ENCODE measurements around the gene MAGEB17. TPM values are rescaled to one million over a fixed set of nuclear protein-coding genes. Genes with fewer than 3 reads are reported as not detected.
A peak's percentile ranks its signal among the peaks of the same experiment; 100 is the strongest.

MAGEB17 gene, protein sequence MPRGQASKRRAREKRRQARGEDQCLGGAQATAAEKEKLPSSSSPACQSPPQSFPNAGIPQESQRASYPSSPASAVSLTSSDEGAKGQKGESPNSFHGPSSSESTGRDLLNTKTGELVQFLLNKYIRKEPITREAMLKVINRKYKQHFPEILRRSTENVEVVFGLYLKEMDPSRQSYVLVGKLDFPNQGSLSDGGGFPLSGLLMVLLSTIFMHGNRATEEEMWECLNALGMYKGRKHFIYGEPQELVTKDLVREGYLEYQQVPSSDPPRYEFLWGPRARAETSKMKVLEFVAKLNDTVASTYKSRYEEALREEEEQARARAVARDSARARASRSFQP
- total RNA-seq (not detected), polyA plus RNA-seq (not detected), total RNA-seq (0 to 0.06 (median 0) reads per million in 6 experiments)

- no peaks in the 10 kb centered on the region for H3K4me1 Mint-ChIP-seq
- DNase-seq = no peak
- peaks cover 0 to 11% (median 4%) of the 10 kb centered on the region in 5 donors for H3K27me3 Mint-ChIP-seq
- ATAC-seq = no peak
- POLR2A ChIA-PET = no interaction called here
- no peaks in the 10 kb centered on the region for H3K36me3 Mint-ChIP-seq
- peak within 1 kb of the TSS in 1 of 10 donors; percentile 44 for H3K27ac Mint-ChIP-seq
- H3K4me3 Mint-ChIP-seq = no peak within 1 kb of the TSS
- no peaks in the 10 kb centered on the region for H3K9me3 Mint-ChIP-seq
Measured at GRCh38 chrX:16167181-16167580, at the start of gene MAGEB17. Gene MAGEB17 (plus strand): TSS chrX:16167481. CDS start chrX:16170383, 2,902 bp downstream.

GRCh38 chrX:16119353-16120220 is 47.7 kb upstream of the MAGEB17 start:
- DNase-seq (no peak), ATAC-seq (no peak)
- peaks cover 0 to 10% (median 0%) of the 10 kb centered on the region in 9 donors for H3K9me3 Mint-ChIP-seq
- POLR2A ChIA-PET = no interaction called here
- no peaks in the 10 kb centered on the region for H3K36me3 Mint-ChIP-seq
- peaks cover 0 to 7% (median 1%) of the 10 kb centered on the region in 5 donors for H3K27me3 Mint-ChIP-seq
- no peak overlapping the region for H3K4me3 Mint-ChIP-seq
- H3K4me1 Mint-ChIP-seq = peaks cover 5 to 23% (median 10%) of the 10 kb centered on the region in 4 donors
- peak overlapping the region in 2 of 10 donors; percentile 3 to 5 for H3K27ac Mint-ChIP-seq

- Mint-ChIP-seq H3K27me3 (peaks cover 0 to 5% (median 1%) of the 10 kb centered on the region in 5 donors), H3K36me3 (no peaks in the 10 kb centered on the region), H3K4me3 (no peak overlapping the region), H3K4me1 (peaks cover 5 to 23% (median 10%) of the 10 kb centered on the region in 4 donors), H3K9me3 (peaks cover 0 to 8% (median 0%) of the 10 kb centered on the region in 9 donors), H3K27ac (peak overlapping the region in 1 of 10 donors; percentile 5)
- ATAC-seq = no peak
- no peak for DNase-seq
- POLR2A ChIA-PET = no interaction called here
Measured at GRCh38 chrX:16120431-16120830, 46.9 kb upstream of the MAGEB17 start.

DNA sequence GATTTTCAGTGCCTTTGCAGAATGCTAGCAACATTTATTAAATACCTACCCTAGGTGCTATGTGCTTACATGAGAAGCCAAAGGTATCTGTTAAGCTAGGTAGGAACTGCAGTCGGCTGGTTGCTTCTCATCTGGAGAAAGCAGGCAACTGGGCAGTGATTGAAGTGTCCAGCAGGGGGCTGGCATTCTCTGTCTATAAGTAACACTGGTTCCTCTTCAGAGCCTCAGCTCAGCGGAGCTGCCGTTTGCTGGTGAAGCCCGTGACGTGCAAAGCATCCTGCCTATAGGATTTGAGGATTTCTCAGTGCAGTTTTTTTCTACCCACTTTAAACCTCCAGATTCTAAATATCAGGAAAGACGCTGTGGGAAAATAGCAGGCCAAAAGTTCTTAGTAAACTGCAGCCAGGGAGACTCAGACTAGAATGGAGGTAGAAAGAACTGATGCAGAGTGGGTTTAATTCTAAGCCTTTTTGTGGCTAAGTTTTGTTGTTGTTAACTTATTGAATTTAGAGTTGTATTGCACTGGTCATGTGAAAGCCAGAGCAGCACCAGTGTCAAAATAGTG is 44.0 kb upstream of the MAGEB17 start, which contains the start of gene GRPR:
GRPR (plus strand) TSS at position 344 of the 565 bp plus-strand sequence. CDS start 389 bp downstream, outside the sequence.
- H3K36me3 Mint-ChIP-seq = no peaks in the 10 kb centered on the region
- peaks cover 5 to 23% (median 10%) of the 10 kb centered on the region in 4 donors for H3K4me1 Mint-ChIP-seq
- no peak within 1 kb of the TSS for H3K27ac Mint-ChIP-seq
- ATAC-seq (peak; percentile 85 to 96), DNase-seq (peak; percentile 12 to 77 (median 42))
- POLR2A ChIA-PET = no interaction called here
- peak within 1 kb of the TSS in 4 of 10 donors; percentile 25 to 66 (median 35) for H3K4me3 Mint-ChIP-seq
- peaks cover 0 to 5% (median 0%) of the 10 kb centered on the region in 9 donors for H3K9me3 Mint-ChIP-seq
- peaks cover 0 to 10% (median 4%) of the 10 kb centered on the region in 5 donors for H3K27me3 Mint-ChIP-seq

- Mint-ChIP-seq H3K9me3 (peaks cover 0 to 4% (median 0%) of the 10 kb centered on the region in 9 donors), H3K27ac (no peak overlapping the region), H3K27me3 (peaks cover 2 to 10% (median 5%) of the 10 kb centered on the region in 5 donors), H3K36me3 (no peaks in the 10 kb centered on the region), H3K4me3 (no peak overlapping the region), H3K4me1 (peaks cover 5 to 20% (median 10%) of the 10 kb centered on the region in 4 donors)
- ATAC-seq = no peak
- no peak for DNase-seq
- POLR2A ChIA-PET = no interaction called here
Measured at GRCh38 chrX:16124201-16124600, 43.1 kb upstream of the MAGEB17 start.

DNA sequence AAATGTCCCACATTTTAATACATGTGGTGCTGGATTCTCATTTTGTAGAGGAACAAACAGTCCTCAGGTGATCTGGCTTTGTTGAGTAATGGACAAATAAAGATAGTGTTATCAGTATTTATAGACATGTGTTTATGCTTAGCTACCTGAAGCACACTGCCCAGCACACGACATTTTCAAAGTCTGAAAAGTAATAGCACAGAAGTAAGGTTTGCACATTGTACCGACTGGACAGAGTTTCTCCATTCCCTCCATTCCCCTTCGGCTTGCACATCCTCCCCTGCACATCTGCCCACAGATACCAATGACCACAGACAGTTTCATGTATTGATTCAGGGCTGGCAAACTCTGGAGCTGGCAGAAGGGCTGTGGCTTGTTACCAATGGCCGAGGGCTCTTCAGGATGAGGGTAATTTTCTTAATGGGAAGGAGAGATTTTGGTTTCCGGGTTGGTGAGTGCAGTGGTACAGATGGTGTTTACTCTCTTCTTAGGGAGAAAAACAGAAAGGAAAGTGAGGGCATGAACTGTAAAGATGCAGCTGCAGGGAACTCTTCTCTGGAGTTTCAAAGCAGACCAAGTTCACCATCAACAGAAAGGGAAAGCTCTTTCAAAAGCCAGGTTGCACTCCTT is 41.6 kb upstream of the MAGEB17 start:
- Mint-ChIP-seq H3K27ac (peak overlapping the region in 1 of 10 donors; percentile 15), H3K9me3 (no peaks in the 10 kb centered on the region), H3K4me3 (no peak overlapping the region), H3K4me1 (peaks cover 1 to 8% (median 5%) of the 10 kb centered on the region in 4 donors), H3K27me3 (peaks cover 4 to 20% (median 7%) of the 10 kb centered on the region in 5 donors), H3K36me3 (no peaks in the 10 kb centered on the region)
- DNase-seq = no peak
- ATAC-seq = no peak
- POLR2A ChIA-PET = no interaction called here

GRCh38 chrX:16130707-16131106 is 36.6 kb upstream of the MAGEB17 start:
- Mint-ChIP-seq H3K4me1 (no peaks in the 10 kb centered on the region), H3K4me3 (no peak overlapping the region), H3K27me3 (peaks cover 4 to 29% (median 7%) of the 10 kb centered on the region in 5 donors), H3K36me3 (no peaks in the 10 kb centered on the region), H3K27ac (no peak overlapping the region), H3K9me3 (no peaks in the 10 kb centered on the region)
- ATAC-seq = no peak
- POLR2A ChIA-PET = no interaction called here
- DNase-seq = no peak

GRCh38 chrX:16134936-16135335 is 32.3 kb upstream of the MAGEB17 start:
- Mint-ChIP-seq H3K9me3 (no peaks in the 10 kb centered on the region), H3K4me3 (no peak overlapping the region)

GRCh38 chrX:16136080-16136479 is 31.2 kb upstream of the MAGEB17 start:
- Mint-ChIP-seq H3K4me3 (no peak overlapping the region), H3K27me3 (peaks cover 0 to 11% (median 0%) of the 10 kb centered on the region in 5 donors), H3K9me3 (no peaks in the 10 kb centered on the region), H3K4me1 (peaks cover 0 to 5% (median 0%) of the 10 kb centered on the region in 4 donors), H3K36me3 (no peaks in the 10 kb centered on the region), H3K27ac (no peak overlapping the region)
- ATAC-seq = no peak
- DNase-seq = no peak
- POLR2A ChIA-PET = no interaction called here

More at GRCh38 chrX:16134936-16135335, 32.3 kb upstream of the MAGEB17 start:
- POLR2A ChIA-PET = no interaction called here
- H3K36me3 Mint-ChIP-seq = no peaks in the 10 kb centered on the region
- H3K27me3 Mint-ChIP-seq = peaks cover 0 to 14% (median under 1%) of the 10 kb centered on the region in 5 donors
- no peak overlapping the region for H3K27ac Mint-ChIP-seq
- ATAC-seq (no peak), DNase-seq (no peak)
- peaks cover 0 to 5% (median 0%) of the 10 kb centered on the region in 4 donors for H3K4me1 Mint-ChIP-seq

DNA sequence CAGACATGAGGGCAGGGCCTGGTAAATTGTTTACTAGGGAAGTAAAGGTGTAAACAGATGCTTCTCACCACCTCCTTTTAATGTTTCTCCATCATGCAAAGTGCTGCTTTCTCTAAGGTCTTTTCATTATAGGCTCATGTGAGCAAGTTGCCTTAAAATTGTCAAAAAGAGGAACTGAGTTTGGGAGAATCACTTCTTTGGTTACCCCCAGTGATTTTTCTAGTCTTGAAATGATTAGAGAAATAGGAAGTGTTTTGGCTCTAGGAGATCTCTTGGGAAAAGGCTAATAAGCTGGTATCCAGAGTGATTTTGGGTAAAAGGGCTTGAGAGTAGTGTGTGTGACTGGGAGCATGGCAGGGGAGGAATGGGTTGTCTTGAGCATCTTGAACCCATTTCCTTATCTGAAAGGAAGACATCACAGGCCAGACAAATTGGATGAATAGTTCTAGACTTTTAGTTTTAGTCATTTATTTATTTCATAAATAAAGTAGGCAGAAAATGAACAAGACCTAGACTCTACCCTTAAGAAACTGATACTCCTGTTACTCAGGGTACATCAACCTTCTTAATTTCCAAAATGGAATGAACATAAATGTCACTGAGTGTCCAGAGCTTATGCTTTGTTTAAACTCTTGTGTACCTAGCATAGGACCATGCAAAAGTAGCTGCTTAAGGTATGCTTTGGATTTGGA is 29.7 kb upstream of the MAGEB17 start:
- Mint-ChIP-seq H3K27me3 (peaks cover 0 to 11% (median 0%) of the 10 kb centered on the region in 5 donors), H3K9me3 (no peaks in the 10 kb centered on the region), H3K27ac (peak overlapping the region in 1 of 10 donors; percentile 49), H3K4me3 (no peak overlapping the region), H3K36me3 (no peaks in the 10 kb centered on the region), H3K4me1 (peaks cover 0 to 5% (median 0%) of the 10 kb centered on the region in 4 donors)
- DNase-seq (no peak), ATAC-seq (no peak)
- POLR2A ChIA-PET = no interaction called here

- ATAC-seq = no peak
- no peaks in the 10 kb centered on the region for H3K36me3 Mint-ChIP-seq
- no peak overlapping the region for H3K27ac Mint-ChIP-seq
- POLR2A ChIA-PET = no interaction called here
- H3K4me3 Mint-ChIP-seq = no peak overlapping the region
- no peaks in the 10 kb centered on the region for H3K9me3 Mint-ChIP-seq
- DNase-seq = no peak
- H3K4me1 Mint-ChIP-seq = peaks cover 0 to 5% (median 0%) of the 10 kb centered on the region in 4 donors
- peaks cover 0 to 16% (median 3%) of the 10 kb centered on the region in 5 donors for H3K27me3 Mint-ChIP-seq
Measured at GRCh38 chrX:16138108-16138427, 29.2 kb upstream of the MAGEB17 start.

DNA sequence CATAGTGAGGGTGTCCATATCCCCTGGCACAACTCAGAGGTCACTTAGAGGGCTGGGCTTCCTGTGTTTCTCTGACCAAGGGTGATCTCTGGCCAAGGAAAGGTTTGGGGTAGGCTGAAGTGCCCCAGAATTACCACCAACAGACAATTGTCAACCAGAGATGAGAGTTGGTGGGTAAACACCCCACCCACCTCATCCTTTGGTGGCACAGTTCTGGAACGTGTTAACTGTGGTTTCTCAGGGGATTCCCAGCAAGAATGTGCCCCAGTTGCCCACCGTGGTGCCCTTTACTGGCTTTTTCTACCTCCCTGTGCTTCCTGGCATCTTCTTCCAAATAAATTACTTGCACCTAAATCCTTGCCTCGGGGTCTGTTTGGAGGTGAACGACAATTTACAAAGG is 26.8 kb upstream of the MAGEB17 start:
- Mint-ChIP-seq H3K27ac (no peak overlapping the region), H3K4me3 (no peak overlapping the region), H3K9me3 (peaks cover 0 to 5% (median 0%) of the 10 kb centered on the region in 9 donors), H3K27me3 (peaks cover 1 to 23% (median 9%) of the 10 kb centered on the region in 5 donors), H3K36me3 (peaks cover 0 to 8% (median 0%) of the 10 kb centered on the region in 3 donors), H3K4me1 (peaks cover 0 to 5% (median 0%) of the 10 kb centered on the region in 4 donors)
- POLR2A ChIA-PET = no interaction called here
- DNase-seq = no peak
- ATAC-seq = no peak
